ENCODE data around the gene EPB41L1.
"Not testable (repeated sequence)": the region's sequence is repeated elsewhere in the genome, so short reads cannot be mapped to it uniquely, and the experiment has no call there.

Gene EPB41L1

DNA sequence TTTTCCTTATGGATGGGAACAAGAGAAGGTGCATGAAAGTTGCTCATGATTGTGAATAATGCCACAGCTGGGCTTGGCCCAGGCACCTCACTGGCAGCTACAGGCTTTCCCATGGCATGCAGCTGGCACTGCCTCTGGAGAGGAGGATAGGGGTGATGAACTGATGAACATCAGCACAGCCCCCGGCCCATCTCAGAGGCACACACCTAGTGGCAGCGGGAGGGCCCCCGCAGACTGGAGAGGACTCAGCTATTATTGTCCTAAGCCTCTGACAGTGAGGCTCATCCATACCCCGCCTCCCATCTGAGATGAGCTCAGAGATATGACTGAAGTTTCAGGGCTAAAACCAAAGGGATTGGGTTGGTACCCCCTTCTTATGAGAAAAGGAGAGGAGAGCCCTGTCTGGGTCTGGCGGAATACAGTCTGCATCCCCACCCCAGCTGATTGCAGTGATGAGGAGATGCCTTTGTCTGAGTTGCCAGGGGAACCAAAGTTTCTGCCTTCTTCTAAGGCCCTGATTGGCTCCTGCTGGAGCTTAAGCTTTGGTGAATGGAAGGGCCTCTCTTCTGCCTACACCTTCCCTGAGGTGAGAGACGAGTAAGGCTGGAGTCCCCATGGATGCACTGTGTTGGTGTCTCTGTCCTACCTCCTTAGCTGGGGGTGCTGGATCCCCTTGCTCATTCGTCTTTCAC, 27.6 kb upstream of the EPB41L1 start:
- FAIRE-seq, result no peak

DNA sequence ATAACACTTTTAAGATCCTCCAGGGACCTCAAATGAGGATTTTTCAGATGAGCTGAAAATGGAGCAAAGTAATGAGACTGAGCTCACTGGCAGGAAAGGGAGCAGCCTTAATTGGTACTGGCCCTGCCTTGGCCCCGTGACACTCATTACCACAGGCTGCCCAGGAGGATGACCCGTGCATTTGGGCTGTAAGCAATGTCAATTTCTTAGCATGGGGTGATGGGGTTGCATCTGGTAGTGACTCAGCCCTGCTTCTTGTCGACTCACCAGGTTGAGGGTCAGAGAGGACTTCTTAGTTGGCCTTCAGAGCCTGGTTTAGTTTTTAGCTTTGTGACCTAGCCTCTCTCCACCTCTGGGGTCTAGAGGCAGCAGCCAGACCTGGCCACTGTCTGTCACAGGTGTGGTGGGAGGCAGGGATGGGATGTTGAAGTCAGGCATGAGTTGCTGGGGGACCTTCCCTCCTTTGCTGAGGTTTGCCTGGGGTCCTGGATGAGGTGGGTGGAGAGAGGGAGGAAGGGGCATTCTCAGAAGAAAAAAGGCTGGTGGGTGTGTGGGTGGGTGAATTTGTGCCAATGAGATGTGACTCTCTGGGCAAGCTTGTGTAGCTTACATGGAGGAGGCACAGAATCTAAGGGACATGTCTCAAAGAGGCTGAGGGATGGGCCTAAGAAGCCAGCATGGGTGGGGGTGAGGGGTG, 25.9 kb upstream of the EPB41L1 start:
- no peak for FAIRE-seq

DNA sequence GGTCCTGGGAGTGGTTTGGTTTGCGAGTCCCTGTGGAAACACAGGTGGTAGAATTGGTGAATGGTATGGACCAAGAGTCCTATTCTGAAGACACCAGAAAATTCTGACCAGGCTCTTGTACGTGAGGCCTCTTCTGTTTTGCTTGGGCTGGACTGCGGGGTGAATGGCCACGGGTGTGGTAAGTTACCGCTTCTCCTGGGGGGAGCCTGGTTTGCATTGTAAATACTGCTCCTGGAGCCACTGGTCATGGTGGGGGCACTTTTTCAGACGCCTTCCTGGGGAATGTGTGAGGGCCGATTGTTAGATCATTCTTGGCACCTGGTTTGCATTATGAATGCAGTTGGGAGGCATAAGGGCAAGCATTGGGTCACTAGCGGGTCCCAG, 25.4 kb upstream of the EPB41L1 start:
- FAIRE-seq, result no peak

DNA sequence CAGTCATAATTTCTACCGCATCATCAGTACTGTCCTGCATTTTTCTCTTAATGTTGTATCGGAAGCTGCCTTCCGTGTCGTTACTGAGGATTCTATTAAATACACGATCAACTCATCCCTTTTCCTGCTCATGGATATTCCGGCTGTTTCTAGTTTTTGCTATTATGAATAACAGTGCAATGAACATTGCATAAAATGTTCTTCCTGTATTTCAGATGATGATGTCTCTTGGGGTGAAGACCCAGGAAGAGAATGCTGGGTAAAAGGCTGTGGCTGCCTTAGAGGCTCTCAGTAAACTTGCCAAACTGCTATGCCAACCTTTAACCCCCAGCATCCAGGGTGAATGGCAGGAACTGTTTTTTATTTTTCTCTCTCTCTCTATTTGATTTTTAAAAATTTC, 24.1 kb upstream of the EPB41L1 start:
- no peak for FAIRE-seq

DNA sequence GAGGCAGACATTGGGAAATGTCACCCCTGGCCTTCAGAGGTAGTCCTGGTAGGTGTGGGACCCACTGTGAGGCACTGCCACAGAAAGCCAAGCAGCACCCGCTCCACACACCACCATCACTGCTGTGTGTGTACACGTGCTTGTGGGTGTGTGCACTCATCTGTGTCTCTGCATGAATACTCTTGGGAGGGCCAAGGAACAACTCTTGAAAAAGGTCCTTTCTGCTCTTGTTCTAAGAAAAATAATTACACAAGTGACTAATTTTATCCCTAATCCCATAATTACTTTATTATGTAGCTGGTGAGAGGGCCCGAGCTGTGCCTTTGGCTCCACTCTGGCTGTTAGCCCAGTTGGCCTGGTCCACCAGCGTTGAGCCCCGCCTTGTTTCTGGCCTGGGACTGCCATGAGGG, 21.7 kb upstream of the EPB41L1 start:
- FAIRE-seq, result no peak

DNA sequence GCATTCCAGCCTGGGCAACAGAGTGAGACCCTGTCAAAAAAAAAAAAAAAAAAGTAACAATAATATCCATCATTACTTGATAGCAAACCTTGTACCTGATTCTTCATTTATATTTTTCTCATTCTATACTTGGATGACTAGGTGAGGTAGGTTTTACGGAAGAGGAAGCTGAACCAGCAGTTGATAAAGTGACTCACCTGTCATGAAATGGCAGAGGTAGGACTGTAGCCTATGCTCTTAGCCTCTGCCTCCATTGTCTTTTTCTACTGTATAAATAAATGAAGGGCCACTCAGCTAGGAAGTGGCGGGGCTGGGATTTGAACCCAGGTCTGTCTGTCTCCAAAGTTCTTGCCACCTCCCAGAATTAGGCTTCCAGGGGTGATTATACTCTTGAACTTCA, 20.7 kb upstream of the EPB41L1 start:
- no peak for FAIRE-seq

DNA sequence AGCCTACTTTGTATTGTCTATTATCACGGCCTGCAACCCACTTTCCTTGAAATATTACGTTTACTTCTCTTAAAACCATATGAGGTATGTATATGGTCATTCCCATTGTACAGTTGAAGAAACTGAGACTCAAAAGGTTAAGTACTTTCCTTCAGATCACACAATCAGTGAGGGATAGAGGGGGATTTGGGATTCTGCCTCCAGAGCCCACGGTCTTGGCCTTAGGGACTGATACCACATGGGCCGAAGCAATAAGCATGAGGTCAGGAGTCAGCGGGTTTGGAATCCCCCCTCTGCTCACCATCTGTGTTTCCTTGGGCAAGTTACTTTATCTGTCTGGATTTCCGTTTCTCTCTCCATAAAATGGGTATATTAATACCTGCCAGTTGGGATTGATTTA, 19.4 kb upstream of the EPB41L1 start:
- FAIRE-seq, result no peak

DNA sequence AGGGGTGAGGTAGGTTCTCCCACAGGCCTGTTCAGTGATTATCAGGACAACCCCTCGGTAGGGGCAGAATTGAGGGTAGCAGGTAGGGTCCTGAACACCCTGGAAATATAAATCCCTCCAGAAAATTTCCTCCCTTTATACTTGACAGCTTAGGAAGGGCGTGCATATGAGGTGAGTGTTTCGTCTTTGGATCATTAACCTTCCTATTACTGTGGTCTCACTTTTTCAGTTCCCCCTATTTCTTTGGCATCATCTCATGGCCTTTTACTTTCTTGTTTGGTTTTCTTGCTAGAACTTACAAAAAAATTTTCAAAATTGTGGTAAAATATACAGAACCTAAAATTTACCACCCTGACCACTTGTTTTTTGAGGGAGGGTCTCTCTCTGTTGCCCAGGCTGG, 18.7 kb upstream of the EPB41L1 start:
- FAIRE-seq, result no peak

DNA sequence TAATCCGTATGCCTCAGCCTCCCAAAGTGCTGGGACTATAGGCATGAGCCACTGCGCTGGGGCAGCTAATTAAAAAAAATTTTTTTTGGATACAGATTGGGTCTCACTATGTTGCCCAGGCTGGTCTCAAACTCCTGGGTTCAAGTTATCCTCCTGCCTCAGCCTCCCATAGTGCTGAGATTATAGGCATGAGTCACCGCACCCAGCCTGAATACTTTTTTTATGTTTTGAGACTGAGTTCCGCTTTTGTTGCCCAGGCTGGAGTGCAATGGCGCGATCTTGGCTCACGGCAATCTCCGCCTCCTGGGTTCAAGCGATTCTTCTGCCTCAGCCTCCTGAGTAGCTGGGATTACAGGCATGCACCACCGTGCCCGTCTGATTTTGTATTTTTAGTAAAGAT, 17.2 kb upstream of the EPB41L1 start:
- not testable (repeated sequence) for FAIRE-seq

DNA sequence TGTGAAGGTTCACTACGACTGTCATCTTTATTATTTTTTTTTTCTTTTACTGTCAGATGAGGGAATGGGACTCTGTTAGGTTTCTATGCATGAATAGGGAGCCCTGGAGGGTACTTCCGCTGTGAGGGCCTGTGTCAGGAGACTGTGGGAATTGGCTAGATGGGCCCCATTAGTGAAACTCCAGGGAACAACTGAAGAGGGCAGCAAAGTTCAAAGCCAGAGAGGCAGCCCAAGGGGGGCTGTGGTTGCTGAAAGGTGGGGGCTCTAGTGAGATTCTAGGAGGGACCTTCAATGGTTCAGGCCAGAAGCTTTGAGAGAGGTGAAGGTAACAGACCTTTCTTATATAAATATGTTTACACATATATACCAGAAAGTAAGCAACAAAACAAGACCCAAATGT, 13.2 kb upstream of the EPB41L1 start:
- FAIRE-seq, result no peak

DNA sequence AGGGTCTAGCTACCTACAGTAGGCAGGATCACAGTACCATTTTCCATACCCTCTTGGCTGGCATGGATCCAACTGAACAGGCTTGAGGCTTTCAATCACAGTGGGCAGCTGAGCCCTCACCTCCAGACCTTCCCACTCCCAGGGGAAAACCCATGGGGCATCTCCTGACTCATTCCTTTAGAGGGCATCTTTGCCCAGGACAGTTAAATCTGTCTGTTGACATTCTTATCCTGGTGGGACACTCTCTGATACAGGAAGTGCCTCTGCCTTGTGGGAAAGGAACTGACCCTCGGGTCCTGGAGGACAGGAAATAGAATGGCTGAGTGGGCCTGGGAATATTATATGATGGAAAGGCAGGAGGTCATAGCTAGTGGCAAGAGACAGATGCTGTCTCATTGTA, 10.2 kb upstream of the EPB41L1 start:
- FAIRE-seq, result no peak

DNA sequence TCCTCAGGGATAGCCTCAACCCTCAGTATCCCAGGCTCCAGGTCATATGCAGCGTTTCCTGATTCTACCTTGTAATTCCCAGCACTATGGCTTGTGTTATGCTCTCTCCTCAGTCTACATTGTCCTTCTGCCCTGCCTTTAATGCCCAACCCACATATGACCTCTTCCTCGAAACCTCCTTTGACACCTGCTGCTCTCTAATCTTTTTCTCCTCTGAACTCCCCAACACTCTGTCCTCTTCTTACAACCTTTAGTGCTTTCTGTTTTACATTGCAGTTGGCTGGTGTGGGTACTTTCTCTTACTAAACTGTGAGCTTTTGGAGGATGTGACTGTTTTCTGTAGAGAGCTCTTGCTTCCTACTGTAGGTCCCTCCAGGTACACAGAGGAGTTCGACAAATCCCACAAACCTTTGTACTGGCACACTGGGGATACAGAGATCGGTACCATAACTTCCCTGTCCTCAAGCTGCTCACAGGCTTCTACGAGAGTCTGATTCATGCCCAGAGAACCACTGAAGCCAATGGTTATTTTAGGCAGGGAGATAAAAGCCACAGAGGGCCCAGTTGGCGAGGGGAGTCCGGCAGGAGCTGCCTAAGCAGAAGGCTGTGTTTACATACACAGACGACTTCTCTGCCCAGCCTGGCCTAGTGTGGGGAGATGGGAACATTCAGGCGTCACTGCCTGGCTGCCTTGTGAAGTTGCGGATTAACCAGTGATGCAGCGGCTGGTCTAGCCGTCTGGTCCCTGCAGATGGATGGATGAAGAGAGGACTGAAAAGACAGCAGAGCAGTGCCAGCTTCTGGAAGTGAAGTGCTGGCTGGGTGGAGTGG, 8.4 kb upstream of the EPB41L1 start:
- no peak for FAIRE-seq

DNA sequence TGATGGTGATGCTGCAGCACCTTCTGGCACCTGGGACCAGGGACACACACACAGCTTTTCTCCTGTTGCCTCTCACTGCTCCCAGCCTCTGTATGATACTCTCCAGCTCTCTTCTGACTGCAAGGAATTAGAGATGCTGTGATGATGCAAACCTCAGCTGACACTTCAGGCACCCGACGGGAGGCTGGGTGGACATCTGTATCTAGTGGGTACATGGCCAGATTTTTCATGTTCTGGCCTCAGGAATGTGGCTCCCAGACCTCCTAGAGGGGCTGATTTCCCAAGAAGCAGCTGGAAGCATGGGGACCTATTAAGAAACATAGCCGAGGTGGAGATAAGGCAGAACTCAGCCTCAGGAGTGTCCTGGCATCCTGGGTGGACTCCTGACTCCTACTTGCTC, 6.8 kb upstream of the EPB41L1 start:
- FAIRE-seq, result no peak

DNA sequence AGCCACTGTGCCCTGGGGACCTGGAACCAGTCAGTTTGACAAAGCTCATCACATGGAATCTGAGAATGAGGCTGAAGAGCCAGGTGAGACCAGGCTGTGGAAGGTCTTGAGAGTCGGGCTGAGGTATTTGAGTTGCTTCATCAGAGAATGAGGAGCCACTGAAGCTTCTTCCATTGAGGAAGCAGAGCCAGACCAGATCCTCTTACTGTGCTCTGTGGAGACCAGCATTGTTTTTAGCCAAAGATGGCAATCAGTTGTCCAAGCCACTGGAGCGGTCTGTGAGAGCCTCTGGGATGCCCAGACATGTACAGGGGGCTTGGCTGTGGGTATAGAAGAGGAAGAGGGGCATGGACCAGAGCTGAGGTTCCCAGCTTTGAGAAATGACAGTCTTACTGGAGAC, 6.1 kb upstream of the EPB41L1 start:
- no peak for FAIRE-seq

DNA sequence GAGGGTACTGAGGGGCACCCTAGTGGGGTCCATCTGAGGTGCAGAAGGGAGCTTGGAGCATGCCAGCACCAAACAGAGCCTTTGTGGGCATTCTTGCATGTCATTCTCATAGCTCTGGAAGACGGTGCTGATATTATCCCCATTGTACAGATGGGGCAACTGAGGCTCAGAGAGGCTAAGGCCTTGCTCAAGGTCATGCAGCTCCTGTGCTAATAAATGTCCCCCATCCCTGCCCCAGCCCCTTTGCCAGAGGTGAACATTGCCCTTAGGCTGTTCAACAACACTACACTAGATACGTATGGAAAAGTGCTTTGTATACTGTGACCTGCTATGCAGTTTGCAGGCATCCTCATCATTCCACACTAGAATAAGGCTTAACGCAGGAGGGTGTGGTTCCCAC, 5.5 kb upstream of the EPB41L1 start:
- no peak for FAIRE-seq

DNA sequence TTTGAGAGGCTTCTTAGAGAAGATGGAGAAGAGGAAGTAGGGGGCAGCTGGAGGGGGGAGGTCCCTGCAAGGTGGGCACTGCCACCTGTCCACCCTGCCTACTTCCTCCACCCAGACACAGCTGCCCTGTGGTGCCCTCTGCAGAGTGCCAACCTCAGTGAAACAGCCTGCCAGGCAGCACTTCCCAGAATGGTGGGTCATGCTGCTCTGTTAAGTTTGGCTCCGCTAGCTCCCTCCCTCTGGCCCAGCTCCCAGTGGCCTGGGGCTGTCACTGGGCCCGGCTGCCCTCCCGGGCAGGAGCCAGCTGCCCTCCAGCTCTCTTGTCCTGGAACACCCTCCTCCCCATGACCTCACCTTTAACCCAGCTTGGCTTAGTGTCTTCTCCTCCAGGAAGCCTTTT, 5.1 kb upstream of the EPB41L1 start:
- no peak for FAIRE-seq

DNA sequence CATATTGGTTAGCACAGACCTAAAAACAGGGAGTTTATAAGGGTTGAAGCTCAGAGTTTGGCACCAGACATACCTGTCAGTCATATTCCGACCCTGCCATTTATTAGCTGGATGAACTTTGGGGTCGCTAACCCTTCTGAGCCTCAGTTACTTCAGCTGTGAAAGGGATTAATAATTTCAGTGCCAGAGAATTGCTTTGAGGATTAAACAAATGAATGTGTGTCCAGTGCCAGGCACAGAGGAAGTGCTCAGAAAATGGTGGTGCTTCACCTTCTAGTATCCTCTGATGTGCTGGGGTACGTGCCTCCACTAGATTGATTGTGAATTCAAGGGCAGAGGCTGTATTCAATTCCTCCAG, 4.1 kb upstream of the EPB41L1 start:
- no peak for FAIRE-seq

DNA sequence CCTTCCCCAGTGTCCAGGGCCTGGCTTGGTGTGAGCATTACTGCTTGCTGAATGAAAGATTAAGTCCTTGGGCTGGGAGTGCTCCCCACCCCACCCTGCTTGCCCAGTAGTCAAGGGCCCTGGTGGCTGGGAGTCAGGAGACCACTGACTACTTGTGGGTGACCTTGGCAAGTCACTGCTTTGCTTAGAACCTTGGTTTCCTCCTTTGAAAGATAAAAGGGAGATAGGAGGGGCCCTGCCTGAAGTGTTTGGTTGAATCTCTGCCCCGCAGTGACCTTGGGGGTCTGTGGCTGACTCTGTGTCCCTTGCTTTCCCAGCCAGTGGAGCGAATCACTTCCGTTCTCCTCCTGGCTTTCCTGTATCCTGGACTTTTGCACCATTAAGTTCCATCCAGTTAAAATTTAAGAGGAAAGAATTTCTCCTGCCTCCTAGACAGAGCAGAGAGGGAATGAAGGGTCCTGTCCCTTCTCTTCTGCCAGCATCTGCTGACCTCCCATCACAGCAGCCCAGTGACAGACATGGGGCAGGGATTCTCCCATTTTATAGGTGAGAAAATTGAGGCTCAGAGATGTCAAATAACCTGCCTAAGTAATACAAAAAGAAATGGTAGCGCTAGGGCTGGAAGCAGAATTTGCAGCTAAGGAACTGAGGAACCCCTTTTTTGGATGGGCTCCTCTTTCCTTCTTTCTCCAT, 3.5 kb upstream of the EPB41L1 start:
- FAIRE-seq, result no peak

DNA sequence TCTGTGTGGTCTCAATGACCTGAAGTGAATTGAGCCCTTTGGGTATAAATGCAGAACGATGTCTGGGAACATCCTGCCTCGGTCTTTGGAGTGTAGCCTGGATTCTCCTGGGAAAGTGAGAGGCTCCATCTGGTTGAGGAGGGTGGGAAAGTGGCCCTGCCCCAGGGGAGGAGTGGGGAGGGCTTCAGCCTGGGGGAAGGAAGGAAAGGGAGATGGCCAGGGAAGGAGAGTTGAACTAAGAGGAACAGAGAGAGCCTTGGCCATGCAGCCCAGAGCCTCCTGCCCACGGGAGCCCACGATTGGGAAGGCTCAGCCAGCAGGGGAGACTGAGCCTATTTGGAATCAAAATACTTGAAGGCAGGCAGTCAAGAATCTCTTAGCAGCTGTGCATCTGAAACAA, 2.3 kb upstream of the EPB41L1 start:
- FAIRE-seq, result no peak

DNA sequence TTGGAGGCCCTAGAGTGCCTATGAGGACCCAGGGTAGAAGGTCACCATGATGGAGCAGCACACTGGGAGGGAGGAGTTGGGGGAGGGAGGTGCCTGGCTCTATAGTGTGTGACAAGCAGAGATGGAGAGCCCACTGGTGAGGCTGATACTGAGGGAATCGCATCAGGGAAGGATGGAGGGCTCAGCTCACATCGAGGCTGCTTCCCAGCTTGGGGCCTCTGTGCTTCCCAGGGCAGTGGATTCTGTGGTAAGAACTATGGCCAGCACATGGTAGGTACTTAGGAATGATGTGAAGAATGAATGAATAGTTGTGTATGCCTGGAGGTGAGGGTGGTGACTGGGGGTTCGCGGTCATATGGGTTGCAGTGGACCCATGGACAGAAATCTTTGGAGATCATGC, 1.3 kb upstream of the EPB41L1 start:
- FAIRE-seq, result no peak

DNA sequence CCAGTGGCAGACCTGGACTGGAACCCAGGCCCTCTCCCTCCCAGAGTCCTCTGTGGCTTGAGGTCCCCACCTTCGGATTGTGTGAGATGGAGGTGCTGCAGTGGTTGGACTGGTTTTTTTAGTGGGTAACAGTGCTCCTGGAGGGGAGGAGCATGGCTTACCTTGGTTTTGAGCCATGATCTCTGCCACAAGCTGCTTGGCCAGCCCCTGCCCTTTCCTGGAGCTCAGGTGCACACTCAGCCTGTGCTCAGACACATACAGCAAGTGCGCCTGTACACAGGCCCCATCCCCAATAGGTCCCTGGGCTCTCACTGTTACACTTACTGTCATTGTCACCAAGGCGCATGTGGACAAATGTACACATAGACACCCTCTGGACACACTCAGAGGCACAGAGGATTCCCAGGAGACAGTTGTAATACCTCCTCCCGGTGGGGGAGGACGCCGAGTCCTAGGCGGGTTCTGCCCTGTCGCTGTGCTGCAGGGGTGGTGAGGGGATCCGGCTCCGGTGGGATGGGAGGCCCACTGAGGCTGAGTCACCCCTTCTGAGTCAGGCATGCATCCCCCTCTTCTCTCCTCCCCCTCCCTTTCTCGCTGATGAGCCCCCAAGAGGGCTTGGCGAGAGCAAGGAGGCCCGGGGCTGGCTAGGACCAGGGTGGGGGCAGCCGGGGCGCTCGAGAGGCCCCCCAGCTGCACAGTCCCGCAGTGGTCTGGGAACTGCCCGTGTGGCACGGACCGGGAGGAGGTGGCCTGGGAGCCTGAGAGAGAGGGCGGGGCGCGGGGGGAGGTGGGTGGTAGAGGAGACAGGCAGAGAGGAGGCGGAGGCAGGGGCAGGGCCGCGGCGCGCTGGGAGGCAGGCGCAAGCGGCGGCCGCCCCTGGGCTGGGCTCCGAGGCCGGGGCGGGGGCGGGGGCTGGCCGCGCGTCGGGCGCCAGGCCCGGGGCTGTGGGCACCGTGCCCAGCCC, 522 bp upstream of the EPB41L1 start:
- FAIRE-seq, result no peak

DNA sequence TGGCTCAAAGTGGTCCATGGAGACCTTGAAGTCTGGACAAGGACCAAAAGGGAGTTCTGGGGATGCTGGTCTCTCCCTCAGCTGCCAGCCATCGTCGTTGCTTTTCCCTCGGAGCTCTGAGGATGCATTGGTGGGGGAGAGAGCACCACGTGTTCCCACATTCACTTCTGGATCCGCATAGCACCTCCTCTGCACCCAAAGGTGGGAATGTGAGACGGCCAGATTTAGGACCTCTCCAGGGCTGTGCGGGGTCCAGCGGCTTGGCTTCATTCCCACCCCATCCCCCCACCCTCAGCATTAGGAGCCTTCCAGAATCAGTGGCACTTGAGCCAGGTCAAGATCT, 1.1 kb downstream of the EPB41L1 start:
- FAIRE-seq, result no peak

DNA sequence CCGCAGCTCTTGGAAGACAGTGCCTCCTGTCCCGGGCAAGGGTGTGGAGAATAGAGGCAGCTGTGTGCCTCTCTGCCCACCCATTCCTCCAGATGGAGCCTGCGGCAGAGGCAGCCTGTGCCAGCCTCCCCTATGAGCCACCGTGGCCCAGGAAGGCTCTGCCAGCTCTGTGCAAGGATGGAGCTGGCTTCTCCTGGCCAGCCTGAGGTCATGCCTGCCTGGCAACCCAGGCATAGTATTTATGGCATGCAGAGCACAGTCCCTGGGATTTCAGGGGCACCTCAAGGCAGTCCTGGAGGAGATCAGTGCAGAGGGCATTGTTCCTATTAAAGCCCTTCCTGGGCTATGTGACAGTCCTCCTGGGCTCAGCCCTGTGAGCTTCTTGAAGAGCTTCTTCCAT, 1.5 kb downstream of the EPB41L1 start:
- FAIRE-seq, result no peak
